GM11168 (cell line): ENCODE data around the gene NDUFAF3.

Source experiments
- in situ Hi-C: fragments of 300-500 bp; cut with MboI; formaldehyde crosslinking; loops from one replicate; pipeline ENCODE4 v1.12.0; 2022; ENCODE audit warnings: low sequenced_read_pairs; ENCODE audit not compliant: unreplicated experiment

Gene NDUFAF3

GRCh38 chr3:49016414-49017228, 5.3 kb upstream of the NDUFAF3 start:
- in situ Hi-C loops = no loop called here

DNA sequence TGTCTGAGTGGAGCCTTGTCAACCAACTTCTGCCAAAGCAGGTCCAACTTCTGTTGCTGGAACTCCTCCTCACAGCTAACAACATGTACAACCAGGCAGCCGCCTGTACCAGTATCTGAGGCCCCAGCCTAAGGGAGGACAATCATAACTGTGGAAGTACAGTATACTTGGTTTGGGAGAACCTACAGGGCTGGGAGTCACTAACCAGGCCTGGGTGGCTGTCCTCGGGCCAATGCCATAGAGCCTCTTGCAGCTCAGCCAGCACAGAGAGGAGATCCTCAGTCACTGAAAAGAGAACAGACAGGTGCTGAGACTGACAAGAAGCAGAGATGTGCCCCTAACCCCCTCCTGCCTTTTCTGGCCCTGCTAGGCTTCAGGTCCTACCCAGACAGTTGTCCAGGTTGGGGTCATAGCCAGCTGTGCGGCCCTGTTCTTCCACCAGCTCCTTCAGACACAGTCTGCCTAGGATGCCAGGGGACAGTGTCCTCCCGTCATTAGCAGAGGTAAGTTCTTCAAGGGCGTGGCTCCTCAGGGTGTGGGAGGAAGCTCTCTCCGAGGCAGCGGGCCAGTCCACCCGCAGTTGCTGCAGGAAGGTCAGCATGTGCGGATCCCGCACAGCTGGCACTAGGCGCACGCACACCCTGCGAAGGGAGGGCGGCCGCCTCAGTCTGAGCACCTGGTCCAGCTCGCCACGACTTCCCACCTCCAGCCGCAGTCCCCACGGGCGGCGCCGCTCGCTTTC, 4.5 kb upstream of the NDUFAF3 start:
- in situ Hi-C loops = no loop called here

- in situ Hi-C loops = no loop called here
These were observed 3.8 kb upstream of the NDUFAF3 start, which contains the start of gene DALRD3 for GRCh38 chr3:49017971-49018706. Gene DALRD3, minus strand, starts transcription at chr3:49018580. Its CDS starts 16 bp downstream, at chr3:49018564.

GRCh38 chr3:49018707-49019006, 3.3 kb upstream of the NDUFAF3 start:
- in situ Hi-C loops = no loop called here

DNA sequence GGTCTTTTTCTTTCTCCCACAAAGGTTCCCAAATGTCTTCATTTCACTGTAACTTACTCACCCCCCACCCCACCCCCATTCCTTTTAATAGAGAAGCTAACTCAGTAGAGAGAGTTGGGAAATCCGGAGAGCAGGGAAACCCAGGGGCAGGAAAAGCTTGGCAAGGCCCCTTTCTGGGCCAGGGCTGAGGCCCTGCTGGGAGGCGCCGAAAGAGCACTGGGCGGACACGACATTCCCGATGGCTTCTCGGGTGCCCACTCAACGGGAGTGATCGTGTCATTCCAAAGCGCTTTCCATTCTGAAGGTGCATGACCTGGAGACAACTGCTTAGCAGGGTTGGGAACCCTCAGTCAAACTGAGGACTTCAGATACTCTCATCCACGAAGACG, 2.0 kb upstream of the NDUFAF3 start:
- in situ Hi-C loops = no loop called here

DNA sequence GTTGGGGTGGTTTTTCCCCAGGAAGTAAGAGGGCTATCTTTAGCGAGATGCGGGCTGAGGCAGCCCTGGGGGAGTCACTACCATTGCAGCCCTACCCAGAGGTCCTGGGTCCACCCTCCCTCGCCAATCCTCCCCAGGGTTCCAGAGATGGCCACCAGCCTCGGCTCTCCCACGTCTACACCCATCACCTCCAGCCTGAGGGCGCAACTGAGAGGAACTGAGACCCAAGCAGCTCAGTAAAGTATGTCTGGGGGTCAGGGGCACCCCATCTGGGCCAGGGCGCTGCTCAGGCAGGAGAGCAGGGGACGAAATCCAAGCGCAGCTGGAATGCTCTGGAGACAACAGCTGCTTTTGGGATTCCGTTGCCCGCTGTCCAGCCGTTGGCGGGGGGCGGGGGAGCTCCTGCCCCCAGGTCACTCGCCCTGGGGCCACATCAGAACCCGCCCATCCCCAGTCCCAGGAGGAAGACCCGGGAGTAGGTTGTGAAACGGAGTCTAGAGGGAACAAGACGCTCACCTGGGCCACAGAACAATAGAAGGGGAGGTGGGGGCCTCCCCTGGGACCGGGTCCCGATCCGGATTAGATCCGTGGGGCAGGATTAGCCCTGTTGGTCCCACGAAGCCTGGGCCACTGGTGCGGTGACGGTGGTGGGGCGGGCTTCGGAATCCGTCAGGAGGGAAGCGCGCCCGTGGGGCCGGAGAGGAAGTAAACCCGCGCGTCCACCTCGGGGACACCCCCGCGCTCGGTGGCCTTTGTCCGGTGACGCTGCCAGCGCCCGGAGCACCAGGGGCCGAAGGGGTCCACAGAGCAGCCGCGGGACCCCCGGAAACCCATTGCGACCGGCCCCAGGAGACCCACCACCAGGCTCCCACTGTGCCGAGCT, 1.4 kb upstream of the NDUFAF3 start:
- in situ Hi-C loops = no loop called here

DNA sequence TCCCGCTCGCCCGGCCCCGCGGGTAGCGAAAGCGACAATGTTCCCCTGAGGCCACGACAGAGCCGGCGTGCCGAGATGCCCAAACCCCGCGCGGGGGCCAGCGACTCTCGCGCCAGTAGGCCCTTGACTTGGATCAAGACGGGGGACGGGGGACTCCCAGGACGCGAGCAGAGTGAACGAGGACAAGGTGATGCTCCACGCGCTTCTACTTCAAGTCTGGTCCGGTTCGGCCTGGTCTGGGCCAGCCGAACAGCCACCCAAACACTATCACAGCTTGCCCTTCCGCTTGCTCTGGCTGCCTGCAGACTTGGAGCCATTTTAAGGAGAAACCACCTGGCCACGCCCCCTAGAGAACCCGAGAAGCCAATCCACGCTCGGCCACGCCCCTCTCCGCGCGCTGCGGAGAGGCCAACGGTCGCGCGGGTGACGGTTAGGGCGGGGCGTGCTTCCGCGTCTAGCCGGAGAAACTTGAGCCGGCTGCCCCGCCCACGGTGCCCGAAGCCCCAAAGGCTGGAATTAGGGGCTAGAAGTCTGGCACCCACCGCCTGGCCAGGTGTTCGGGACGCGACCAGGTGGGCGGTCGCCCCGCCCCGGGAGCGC, 608 bp upstream of the NDUFAF3 start:
- in situ Hi-C loops = no loop called here

GRCh38 chr3:49022688-49023171, 809 bp downstream of the NDUFAF3 start:
- in situ Hi-C loops = no loop called here

DNA sequence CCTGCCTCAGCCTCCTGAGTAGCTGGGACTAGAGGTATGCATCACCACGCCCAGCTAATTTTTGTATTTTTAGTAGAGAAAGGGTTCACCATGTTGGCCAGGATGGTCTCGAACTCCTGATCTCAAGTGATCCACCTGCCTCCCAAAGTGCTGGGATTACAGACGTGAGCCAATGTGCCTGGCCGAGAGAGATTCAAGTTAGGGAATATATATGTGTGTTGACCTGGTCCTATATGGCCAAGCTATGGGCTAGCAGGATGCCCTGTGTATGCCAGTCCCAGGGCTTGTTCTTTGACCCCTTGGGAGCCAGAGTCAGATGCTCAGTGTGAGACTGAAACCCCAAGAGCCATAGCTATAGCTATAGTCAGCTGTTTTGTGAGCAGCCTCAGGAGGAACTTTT, 1.9 kb downstream of the NDUFAF3 start:
- in situ Hi-C loops = no loop called here

DNA sequence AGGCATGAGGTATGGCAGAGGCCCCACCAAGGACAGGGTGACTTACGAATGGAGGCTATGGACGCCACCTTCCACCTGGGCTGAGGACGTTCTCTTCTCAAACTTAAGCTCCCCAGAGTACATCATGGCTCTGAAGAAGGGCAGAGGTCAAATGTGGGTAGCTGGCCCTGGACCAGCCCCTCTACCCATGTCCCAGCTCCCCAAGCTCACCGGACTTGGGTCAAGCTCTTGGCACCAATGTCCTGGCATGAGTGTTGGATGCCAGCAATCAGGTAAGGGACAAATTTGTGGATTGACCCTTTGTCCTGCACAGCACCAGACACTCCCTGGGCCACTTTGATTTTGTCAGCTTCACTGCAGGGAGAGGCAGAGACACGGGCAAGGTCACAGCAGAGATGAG, 2.5 kb downstream of the NDUFAF3 start:
- in situ Hi-C loops = no loop called here

DNA sequence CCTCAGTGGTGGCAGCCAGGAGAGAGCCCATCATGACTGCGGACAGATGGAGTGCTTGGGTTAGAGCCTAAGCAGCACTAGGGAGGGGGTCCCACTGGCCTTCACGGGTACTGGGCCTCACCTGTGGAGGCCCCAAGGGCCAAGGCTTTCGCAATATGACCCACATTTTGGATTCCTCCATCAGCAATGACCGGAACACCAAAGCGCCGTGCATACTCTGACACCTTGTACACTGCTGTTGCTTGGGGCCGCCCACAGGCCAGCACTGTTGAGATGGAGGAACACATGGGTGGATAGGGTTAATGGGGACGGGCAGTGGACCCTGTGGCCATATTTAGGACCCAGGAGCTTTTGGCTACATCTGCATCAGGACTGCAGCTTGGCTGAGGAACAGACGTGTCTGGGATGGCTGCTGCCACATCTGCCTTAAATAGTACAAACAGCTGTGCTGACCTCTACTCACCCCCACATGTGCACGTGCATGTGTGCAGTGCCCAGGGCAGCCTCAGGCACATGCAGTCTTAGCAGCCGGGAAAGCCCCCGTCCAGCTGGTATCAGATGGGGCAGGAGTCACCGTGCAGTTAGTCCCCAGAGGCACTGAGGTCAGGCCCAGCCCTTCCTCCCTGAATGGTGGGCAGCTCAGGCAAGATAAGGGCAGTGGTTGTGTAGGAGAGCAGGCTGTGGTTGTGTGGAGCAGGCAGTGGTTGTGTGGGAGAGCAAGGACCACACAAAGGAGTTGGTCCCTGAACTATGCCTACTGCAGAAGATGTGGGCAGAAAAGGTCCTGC, 3.3 kb downstream of the NDUFAF3 start:
- in situ Hi-C loops = no loop called here

DNA sequence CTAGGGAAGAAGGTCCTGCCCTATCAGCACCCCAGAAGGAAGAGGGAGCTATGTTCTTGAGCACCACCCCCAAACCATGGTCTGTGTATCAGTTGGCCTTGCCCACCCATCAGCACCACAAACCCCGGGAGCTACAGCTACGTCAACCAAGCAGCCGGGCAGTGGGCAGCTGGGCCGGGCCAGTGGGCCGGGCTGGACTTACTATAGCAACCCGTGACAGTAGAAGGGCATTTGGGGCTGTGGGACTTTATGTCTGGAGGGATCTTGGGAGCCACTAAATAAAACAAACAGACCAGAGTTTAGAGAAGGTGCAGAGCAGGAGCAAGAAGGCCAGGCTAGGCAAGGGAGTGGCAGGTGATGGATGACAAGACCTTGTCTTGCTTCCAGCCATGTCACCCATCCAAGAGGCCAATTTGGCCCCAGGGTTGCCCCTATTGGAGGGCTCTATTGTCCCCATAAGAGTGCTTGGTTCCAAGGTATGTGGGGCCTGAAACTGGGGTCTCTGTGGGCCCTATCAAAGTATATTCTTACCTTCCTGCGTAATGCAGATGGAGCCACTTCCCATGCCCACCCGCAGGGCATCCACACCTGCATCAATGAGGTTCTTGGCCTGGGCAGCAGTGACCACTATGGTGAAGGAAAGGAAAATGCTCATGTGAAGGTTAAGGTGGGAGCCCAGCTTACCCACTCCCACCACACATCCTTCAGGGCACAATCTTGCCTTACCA, 4.0 kb downstream of the NDUFAF3 start:
- in situ Hi-C loops = no loop called here

- in situ Hi-C loops = no loop called here
These were observed 4.6 kb downstream of the NDUFAF3 start for GRCh38 chr3:49026536-49026935.

- in situ Hi-C loops = no loop called here
These were observed 5.7 kb downstream of the NDUFAF3 start for GRCh38 chr3:49027634-49028033.

GRCh38 chr3:49028298-49028672, 6.4 kb downstream of the NDUFAF3 start:
- in situ Hi-C loops = no loop called here

- in situ Hi-C loops = no loop called here
These were observed 7.0 kb downstream of the NDUFAF3 start, which contains the start of gene IMPDH2 for GRCh38 chr3:49028673-49029562. Gene IMPDH2, minus strand, starts transcription at chr3:49029398. Its CDS starts 48 bp downstream, at chr3:49029350.

- in situ Hi-C loops = no loop called here
These were observed 7.6 kb downstream of the NDUFAF3 start for GRCh38 chr3:49029563-49029884.
